Raji (cell line): ENCODE results near the gene CLDN14.

ENCODE experiments used
- POLR2A ChIP-seq: IDR thresholded peaks from 2 replicates; pipeline ENCODE4 v1.6.1; 2011; ENCODE audit warnings: low read depth, low read length, control low read depth; ENCODE audit not compliant: insufficient read depth

Gene CLDN14

GRCh38 chr21:36434144-36434543 is 45.8 kb downstream of the CLDN14 start:
- no peak for TF ChIP-seq POLR2A

GRCh38 chr21:36433059-36433709 is 46.7 kb downstream of the CLDN14 start:
- TF ChIP-seq POLR2A = no peak

- TF ChIP-seq POLR2A = no peak
These were observed 48.7 kb downstream of the CLDN14 start for GRCh38 chr21:36431252-36431651.

GRCh38 chr21:36430841-36431240 is 49.1 kb downstream of the CLDN14 start:
- no peak for TF ChIP-seq POLR2A

GRCh38 chr21:36429947-36430546 is 49.9 kb downstream of the CLDN14 start:
- TF ChIP-seq POLR2A = no peak

- TF ChIP-seq POLR2A = no peak
These were observed 51.0 kb downstream of the CLDN14 start for GRCh38 chr21:36428761-36429432.

- no peak for TF ChIP-seq POLR2A
These were observed 52.4 kb downstream of the CLDN14 start for GRCh38 chr21:36427502-36427901.

GRCh38 chr21:36425286-36425685 is 54.6 kb downstream of the CLDN14 start:
- no peak for TF ChIP-seq POLR2A

GRCh38 chr21:36424592-36424991 is 55.3 kb downstream of the CLDN14 start:
- no peak for TF ChIP-seq POLR2A

GRCh38 chr21:36423771-36424433 is 56.0 kb downstream of the CLDN14 start:
- no peak for TF ChIP-seq POLR2A

- TF ChIP-seq POLR2A = no peak
These were observed 57.4 kb downstream of the CLDN14 start for GRCh38 chr21:36422279-36423098.

GRCh38 chr21:36420571-36421339 is 59.2 kb downstream of the CLDN14 start:
- no peak for TF ChIP-seq POLR2A

GRCh38 chr21:36419996-36420395 is 59.9 kb downstream of the CLDN14 start:
- TF ChIP-seq POLR2A = no peak

GRCh38 chr21:36419241-36419640 is 60.7 kb downstream of the CLDN14 start:
- no peak for TF ChIP-seq POLR2A
